H1 (cell line): Measurements from ENCODE around the gene SIRT6. TPM values are rescaled to one million over a fixed set of nuclear protein-coding genes. Genes with fewer than 3 reads are reported as not detected.

ENCODE experiments used
- CHD7 ChIP-seq: fragments of 300-600 bp; sonication (generic); IDR thresholded peaks from 2 replicates; pipeline ENCODE4 v1.7.1; 2012; ENCODE audit warnings: low read length, moderate library complexity, mild to moderate bottlenecking, inconsistent platforms; ENCODE audit not compliant: insufficient replicate concordance
- E2F6 ChIP-seq: IDR thresholded peaks from 2 replicates; pipeline ENCODE4 v1.6.1; 2012; ENCODE audit warnings: inconsistent platforms
- KDM1A ChIP-seq: fragments of 200-600, 300-600 bp; sonication (generic); IDR thresholded peaks from 2 replicates; pipeline ENCODE4 v1.7.1; 2016; ENCODE audit warnings: mild to moderate bottlenecking, low read length, borderline replicate concordance
- polyA plus RNA-seq, 7 experiments: library from polyadenylated mRNA; depleted of rRNA in 3 of 7; stranded (reverse) in 5 of 7; unstranded in 2 of 7; fragments of >200 nt in 5 of 7; fragments of 200-250 nt in 2 of 7; gene quantifications; 1 replicate in 5 of 7; 2 replicates in 1 of 7; 4 replicates in 1 of 7; pipeline versions ENCODE4 v1.2.1 to v1.2.3, GENCODE V29; 2011 to 2013; ENCODE audit warnings: missing spikeins in 2 of 7, mixed read lengths in 2 of 7
- total RNA-seq: library from RNA; stranded (reverse); fragmentation: NEBNext Ultra II Directional; extraction: Animal tissue kit (Norgen Biotek cat#: 25700); gene quantifications from 2 replicates; pipeline ENCODE4 v1.2.1, GENCODE V29; 2021

Gene SIRT6
- total and polyA plus RNA-seq, 2 of the 8 experiments (the other 6 are each of a cell fraction or from before 2014, with no cell fraction given), result 25.2 to 27.0 TPM

- TF ChIP-seq CHD7, result no peak
- TF ChIP-seq KDM1A, result no peak
- TF ChIP-seq E2F6, result no peak
- TF ChIP-seq, all 59 proteins: peak for 0
Measured at GRCh38 chr19:4138445-4138844, 43.9 kb downstream of the SIRT6 start (continued).
